GM21786 (cell line): ENCODE results near the gene HLA-DOB.

Experiments used
- ATAC-seq: cut with Tn5 transposase; IDR thresholded peaks from one replicate; pipeline ENCODE4 v1.9.1; 2021; ENCODE audit not compliant: unreplicated experiment

HLA-DOB gene

DNA sequence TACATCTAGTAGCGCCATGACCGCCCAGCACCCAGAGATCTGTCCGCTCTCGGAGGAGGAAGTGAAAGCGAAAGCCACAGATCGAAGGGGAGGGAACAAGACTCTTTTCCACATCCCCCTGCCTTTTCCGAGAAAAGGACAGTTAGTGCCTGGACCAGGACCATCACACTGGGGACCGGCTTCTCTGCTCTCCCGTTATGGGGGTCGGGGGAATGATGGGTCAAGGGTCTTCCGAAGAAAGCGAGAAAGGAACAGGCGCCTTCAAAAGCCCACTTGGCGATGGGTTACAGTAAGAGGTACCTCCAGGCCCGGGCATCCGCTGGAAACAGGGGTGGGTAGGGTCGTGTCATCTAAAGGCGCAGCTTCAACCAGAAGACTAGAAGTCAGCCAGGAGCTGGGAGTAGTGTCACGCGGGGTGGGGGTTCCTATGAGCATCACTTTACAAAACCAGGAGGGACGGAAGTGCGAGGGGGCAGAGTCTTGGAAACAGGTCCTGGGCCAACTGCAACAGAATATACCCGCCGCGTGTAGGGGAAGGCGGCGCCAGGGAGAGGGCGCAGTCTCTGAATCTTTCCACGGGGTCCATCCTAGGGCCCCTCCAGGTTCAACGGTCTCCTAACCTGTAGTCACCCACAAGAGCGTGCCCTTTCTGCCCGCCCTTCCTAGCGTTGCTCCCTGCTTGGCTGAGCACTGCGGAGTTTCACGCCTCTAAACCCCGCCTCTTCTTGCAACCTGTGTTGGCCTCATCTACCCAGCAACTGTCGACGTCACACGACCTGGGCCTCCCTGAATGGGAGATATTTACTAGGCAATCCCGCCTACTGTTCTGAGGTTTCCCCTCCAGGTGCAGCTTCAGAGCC is 27.4 kb upstream of the HLA-DOB start, which contains the start of gene PSMB8:
Gene PSMB8, minus strand, starts transcription at position 69 of the 860 bp plus-strand sequence. Its CDS starts 51 bp downstream, at position 18.
- ATAC-seq, result peak; percentile 70

DNA sequence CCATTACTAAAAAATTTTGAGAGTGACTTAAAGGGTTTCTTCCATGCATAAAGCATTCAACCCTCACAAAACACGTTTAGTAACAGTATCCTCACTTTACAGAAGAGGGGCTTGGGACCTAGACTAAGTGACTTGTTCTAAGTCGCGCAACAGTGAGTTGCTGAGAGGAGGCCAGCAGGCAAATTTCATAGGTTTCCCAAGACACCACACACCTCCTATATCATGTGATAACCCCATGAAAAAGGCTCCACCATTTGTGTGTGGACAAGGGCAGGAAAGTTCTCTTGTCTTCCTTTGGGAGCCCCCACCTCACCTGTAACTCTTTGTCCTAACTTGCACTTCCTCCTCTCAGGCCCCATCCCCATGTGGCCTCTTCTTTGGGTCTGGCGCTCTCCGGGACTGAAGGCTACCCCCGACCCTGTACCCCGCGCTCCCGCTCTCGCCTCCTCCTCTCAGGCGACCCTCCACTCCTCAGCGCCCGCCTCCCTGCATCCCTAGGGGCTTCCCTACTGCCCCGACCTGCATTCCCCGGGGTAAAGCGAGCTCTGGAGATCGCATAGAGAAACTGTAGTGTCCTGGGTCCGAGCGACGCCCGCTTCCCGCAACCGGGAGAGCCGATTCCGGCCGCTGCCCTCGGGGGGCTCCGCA is 26.7 kb upstream of the HLA-DOB start:
- ATAC-seq, result no peak

DNA sequence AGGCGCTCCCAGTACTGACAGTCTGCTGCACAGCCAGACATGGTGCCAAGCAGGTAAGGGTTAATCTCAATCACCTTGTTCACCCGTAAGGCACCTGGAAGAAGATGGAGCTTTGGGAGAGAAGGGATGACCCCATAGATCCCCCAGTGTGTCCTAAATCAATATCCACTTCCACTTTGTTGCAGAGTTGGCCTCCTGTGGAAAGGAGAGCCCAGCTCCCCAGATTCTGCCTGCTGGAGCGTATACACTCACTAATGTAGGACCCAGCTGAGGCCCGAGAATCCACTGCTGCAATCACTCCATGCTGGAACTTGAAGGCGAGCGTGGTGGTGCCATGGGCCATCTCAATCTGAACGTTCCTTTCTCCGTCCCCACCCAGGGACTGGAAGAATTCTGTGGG is 25.9 kb upstream of the HLA-DOB start:
- no peak for ATAC-seq

- no peak for ATAC-seq
Observed at GRCh38 chr6:32842021-32842650, 25.3 kb upstream of the HLA-DOB start.

GRCh38 chr6:32840604-32841246 is 23.9 kb upstream of the HLA-DOB start:
- no peak for ATAC-seq

DNA sequence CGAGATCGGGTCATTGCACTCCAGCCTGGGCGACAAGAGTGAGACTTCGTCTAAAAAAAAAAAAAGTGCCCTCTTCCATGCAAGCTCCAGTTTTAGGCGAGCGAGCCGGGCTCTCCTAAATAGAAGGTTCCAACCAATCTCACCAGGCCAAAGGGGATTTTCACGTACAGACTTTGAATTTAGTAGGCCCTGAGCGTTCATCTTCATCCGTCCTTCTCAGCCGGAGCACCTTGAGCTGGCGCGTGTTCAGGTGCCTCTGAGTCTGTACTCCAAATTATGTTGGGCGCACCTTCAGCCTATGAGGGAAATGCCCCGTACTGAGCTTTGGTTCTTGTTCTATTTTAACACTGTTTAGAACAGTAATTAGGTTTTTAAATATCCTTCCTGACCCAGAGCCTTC is 22.6 kb upstream of the HLA-DOB start:
- ATAC-seq, result no peak

GRCh38 chr6:32838114-32838958 is 21.5 kb upstream of the HLA-DOB start, which contains the start of gene TAP2:
TSS of gene TAP2 (minus strand) at chr6:32838739. CDS start at chr6:32838233, 506 bp downstream.
- ATAC-seq, result peak; percentile 70

DNA sequence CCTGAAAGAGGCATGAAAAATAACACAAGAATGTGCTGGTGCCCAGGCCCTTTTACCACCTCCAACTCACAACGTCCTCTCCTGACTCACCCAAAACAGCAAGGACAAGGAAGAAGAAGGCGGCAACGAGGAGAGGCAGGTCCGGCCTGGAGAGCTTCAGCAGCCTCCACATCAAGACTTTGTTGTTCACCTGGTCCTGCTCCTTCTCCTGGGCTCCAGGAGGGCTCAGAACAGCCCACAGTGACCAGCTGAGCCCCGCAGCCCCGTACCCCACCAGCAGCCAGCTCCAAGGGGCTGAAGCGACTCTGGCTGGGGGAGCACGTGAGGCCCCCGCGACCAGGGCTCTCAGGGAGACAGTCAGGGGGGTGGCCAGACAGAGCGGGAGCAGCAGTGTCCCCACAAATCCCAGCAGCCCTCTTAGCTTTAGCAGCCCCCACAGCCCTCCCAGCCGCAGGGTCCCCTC is 20.9 kb upstream of the HLA-DOB start:
- ATAC-seq, result no peak

DNA sequence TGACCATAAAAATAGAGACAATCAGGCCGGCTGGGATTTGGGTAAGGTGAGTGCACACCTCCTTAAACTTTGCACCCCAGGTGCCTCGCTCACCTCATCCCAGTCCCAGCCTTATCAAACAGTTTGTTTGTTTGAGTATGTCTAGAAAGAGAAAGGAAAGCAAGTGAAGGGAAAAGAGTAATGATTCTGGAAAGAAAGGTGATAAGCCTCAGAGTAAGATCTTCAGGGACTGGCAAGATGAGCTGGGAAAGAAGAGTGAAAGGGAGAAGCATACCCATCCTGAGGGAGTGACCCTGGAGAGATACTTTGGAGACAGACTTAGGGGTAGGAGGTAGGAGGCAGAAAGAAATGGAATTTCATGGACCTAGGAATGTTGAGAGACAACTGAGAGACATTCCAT is 20.1 kb upstream of the HLA-DOB start:
- no peak for ATAC-seq

DNA sequence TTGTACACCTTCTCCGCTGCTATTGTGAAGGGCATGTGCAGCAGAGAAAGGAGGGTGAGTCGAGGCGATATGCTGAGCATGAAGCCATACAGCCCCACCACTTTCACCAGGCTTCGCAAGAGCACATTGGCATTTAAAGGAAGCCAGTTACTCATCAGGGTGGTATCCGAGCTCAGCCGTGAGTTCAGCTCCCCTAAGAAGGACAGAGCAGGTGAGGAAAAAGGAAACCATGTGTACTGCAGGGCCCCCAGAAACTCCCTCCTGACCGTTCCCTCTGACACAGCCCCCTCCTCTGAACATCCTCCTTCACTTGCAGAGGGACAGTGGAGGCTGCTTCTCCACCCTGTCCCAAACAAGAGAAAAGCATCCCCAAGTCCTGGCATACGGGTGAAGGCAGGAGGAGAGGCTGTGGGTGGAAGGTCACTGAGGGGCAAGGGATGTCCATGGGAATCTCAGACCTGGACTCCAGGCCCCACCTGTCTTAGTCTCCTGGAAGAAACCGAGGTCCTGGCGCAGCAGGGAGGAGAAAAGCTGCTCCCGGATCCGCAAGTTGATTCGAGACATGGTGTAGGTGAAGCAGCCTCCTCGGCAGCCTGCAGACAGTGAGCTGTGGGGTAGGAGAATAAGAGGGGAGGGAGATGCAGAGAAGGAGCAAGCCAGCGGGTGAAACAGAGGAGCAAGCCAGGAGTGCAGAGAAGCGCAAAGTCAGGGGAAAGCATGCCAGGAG is 18.5 kb upstream of the HLA-DOB start:
- ATAC-seq, result no peak

DNA sequence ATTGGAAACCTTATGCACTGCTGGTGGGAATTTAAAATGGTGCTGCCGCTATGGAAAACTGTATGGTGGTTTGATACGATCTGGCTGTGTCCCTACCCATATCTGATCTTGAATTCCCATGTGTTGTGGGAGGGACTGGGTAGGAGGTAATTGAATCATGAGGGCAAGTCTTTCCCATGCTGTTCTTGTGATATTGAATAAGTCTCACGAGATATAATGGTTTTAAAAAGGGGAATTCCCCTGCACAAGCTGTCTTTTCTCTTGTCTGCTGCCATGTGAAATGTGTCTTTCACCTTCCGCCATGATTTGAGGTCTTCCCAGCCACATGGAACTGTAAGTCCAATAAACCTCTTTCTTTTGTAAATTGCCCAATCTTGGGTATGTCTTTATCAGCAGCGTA is 16.9 kb upstream of the HLA-DOB start:
- no peak for ATAC-seq

DNA sequence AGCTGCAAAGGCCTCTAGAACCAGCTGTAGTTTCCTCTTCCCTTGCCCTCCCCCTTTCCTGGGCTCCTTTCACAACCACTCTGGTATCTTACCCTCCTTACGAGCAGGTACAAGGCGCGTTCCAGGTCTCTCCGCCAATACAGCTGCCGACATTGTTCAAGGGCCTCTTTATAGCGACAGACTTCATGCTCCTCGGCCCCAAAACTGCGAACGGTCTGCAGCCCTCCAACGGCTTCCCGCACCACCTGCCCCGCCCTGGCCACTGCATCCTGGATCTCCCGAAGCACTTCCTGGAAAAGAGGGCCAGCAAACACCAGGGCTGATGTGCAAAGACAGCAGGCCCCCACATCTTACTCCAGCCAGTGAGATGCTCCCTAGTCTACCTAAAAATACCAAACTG is 15.7 kb upstream of the HLA-DOB start:
- ATAC-seq, result no peak

- no peak for ATAC-seq
Observed at GRCh38 chr6:32830936-32831335, 14.1 kb upstream of the HLA-DOB start.

DNA sequence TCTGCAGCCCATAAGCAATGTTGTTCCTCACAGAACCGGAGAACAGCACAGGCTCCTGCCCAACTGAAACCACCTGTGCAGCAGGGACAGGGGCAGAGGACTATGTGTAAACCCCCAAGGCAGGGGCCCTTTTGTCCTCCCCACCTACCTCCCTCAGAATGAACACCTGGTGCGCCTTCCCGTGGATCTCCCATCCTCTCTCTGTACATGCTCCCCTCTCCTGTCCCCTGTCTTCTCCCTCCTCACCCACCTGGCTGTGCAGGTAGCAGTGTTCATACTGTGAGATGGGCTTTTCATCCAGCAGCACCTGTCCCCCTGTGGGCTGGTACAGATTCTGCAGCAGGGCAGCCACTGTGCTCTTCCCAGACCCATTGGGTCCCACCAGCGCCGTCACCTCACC is 13.2 kb upstream of the HLA-DOB start:
- ATAC-seq, result no peak

- ATAC-seq, result no peak
Observed at GRCh38 chr6:32829495-32829894, 12.7 kb upstream of the HLA-DOB start.

DNA sequence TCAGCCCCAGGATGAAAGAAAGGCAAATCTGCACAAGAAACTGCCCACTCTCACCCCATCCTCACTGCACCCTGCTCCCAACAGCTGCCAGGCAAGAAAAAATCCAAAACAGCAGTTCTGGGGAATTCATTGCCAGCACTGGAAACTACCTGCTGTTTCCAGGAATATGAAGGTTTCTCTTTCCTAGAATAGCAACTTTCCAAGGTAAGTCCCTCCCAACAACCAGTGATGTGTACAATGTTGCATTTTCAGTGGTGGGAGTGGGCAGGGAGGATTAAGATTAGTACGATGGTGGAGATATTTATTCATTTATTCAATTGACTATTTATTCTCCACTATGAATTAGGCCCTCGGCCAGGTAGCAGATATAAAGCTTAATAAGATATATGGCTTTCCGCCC is 10.2 kb upstream of the HLA-DOB start:
- no peak for ATAC-seq

- no peak for ATAC-seq
Observed at GRCh38 chr6:32825966-32826365, 9.2 kb upstream of the HLA-DOB start.

DNA sequence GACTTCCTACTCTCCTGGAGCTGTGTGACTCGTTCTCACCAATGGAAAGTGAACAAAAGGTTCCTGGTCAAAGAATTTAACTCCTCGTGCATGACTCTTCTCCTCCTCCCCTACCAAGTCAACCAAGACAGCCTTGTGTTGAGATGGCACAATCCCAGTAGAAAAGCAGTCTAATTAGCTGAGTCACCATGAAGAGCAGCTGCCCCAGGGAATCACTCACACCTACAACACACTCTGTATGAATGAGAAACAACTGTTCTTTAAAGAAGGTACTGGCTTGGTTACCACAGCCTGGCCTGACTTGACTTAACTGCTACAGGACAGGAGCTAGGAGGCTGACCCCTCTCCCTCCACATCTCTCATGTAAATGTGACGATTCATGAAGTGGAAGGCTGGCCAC is 2.9 kb upstream of the HLA-DOB start:
- ATAC-seq, result no peak

GRCh38 chr6:32818867-32819266 is 2.1 kb upstream of the HLA-DOB start:
- no peak for ATAC-seq

DNA sequence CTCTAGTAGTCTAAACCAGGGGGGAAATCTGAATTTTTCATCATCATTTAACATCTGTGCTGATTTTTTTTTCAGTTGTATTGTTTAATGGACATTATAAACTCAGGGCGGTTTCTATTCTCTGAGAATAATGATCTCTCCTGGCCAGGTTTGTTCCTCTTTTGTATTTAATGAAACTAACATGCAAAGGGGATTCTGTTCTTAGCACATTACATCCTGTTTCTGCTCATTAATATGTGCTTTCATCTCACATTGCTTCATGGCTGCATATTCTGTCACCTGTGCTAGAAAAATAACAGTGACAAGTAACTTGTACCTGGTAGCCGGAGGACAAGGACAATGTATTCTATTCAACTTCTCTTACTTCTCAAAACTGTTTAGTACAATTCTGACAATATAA is 806 bp downstream of the HLA-DOB start:
- ATAC-seq, result no peak
